GM18526 (cell line): ENCODE data around the gene SERPING1.
A peak's percentile ranks its signal among the peaks of the same experiment; 100 is the strongest.

Source experiments
- POLR2A ChIP-seq: IDR thresholded peaks from 3 replicates; pipeline ENCODE4 v1.6.1; 2011; ENCODE audit not compliant: insufficient read length; ENCODE audit errors: extremely low read depth

Gene SERPING1

GRCh38 chr11:57651408-57651807, 53.9 kb downstream of the SERPING1 start:
- TF ChIP-seq POLR2A, result no peak

GRCh38 chr11:57652662-57653061, 55.2 kb downstream of the SERPING1 start:
- no peak for TF ChIP-seq POLR2A

- TF ChIP-seq POLR2A, result no peak
These were observed 55.7 kb downstream of the SERPING1 start for GRCh38 chr11:57653163-57653562.

GRCh38 chr11:57656885-57657193, 59.4 kb downstream of the SERPING1 start:
- TF ChIP-seq POLR2A, result no peak

DNA sequence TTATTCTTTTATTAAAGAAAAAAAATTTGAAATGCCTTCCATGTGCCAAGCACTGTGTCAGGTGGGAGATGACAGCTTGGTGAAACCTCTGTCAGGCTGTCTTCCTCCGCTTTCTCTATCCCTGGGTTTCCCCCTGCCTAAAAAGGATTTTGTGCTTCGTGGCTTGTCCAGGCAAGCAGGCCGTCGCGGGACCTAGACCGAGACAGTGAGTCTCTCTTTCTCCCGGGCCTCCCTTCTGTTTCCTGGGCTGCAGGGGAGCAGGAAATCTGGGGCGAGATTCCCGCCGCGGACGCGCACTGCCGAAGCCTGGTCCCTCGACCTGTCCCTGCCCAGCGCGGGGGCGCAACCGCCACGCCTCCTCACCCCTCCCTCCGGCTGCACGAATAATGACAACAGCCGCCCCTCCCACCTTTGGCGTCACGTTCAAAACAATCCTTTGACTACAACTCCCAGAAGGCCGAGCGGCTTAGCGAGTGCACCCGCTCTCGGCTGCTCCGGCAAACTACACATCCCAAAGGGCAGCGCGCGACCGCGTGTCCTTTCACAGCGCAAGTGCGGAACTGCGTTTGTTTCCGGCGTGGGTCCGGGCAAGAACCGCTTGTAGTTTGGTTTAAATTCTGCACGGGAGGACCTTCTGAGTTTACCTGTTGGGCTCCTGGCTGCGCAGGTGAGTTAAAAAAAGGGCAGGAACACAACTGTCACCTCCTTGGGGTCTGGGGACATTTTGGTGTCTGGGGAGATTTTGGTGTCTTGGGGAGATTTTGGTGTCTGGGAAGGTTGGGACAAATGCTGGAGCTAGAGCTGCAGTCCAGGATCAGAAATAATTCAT, 59.9 kb downstream of the SERPING1 start, which contains the start of gene CLP1:
CLP1 (plus strand) TSS at position 569 of the 829 bp plus-strand sequence. CDS start 1,715 bp downstream, outside the sequence.
- peak; percentile 64 for TF ChIP-seq POLR2A

- no peak for TF ChIP-seq POLR2A
These were observed 60.5 kb downstream of the SERPING1 start for GRCh38 chr11:57658023-57658361.

GRCh38 chr11:57659669-57660068, 62.2 kb downstream of the SERPING1 start:
- TF ChIP-seq POLR2A, result no peak

- TF ChIP-seq POLR2A, result no peak
These were observed 65.4 kb downstream of the SERPING1 start for GRCh38 chr11:57662893-57663292.

GRCh38 chr11:57663975-57664374, 66.5 kb downstream of the SERPING1 start:
- no peak for TF ChIP-seq POLR2A
